Measurements from ENCODE around the gene AEBP2.

The AEBP2 gene

DNA sequence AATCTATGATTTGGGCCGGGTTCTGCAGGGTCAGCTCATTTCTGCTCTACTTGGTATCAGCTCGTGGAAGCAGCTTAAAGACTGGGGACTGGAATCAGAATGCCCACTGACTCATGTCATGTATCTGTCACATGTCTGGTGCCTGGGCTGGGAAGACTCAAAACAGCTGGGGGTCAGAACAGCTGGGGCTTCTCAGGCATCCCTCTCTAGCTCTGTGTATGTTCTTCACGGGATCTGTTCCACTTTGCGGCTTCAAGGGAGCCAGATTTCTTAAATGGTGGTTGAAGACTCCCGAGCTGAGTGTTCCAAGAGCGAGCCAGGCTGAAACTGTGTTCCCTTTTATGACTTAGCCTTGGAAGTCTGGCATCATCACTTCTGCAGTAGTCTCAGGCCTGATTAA lies 11.9 kb downstream of the AEBP2 start:
- H3K4me3 ChIP-seq (ENCODE audit: insufficient read depth, low read depth, low read length, poor library complexity, severe bottlenecking), result no peak overlapping the region
- H3K27ac ChIP-seq (ENCODE audit: insufficient read depth, low read length, poor library complexity, severe bottlenecking), result no peak overlapping the region
- H3K9me3 ChIP-seq (ENCODE audit: control insufficient read depth, low read length), result no peaks in the 10 kb centered on the region
- peaks cover 8% of the 10 kb centered on the region for H3K4me1 ChIP-seq (ENCODE audit: control insufficient read depth, insufficient read depth, low read length, poor library complexity, severe bottlenecking)
- DNase-seq, result no peak
- no peaks in the 10 kb centered on the region for H3K27me3 ChIP-seq (replicated peaks; ENCODE audit: control insufficient read depth, insufficient read depth, low read length, poor library complexity, severe bottlenecking)
- peaks cover 3% of the 10 kb centered on the region for H3K36me3 ChIP-seq (ENCODE audit: control insufficient read depth, insufficient read depth, low read length)

- H3K36me3 ChIP-seq (ENCODE audit: control insufficient read depth, insufficient read depth, low read length), result peaks cover 7% of the 10 kb centered on the region
- H3K4me3 ChIP-seq (ENCODE audit: insufficient read depth, low read depth, low read length, poor library complexity, severe bottlenecking), result no peak overlapping the region
- no peak overlapping the region for H3K27ac ChIP-seq (ENCODE audit: insufficient read depth, low read length, poor library complexity, severe bottlenecking)
- peaks cover 8% of the 10 kb centered on the region for H3K4me1 ChIP-seq (ENCODE audit: control insufficient read depth, insufficient read depth, low read length, poor library complexity, severe bottlenecking)
- H3K27me3 ChIP-seq (replicated peaks; ENCODE audit: control insufficient read depth, insufficient read depth, low read length, poor library complexity, severe bottlenecking), result no peaks in the 10 kb centered on the region
- H3K9me3 ChIP-seq (ENCODE audit: control insufficient read depth, low read length), result no peaks in the 10 kb centered on the region
- DNase-seq, result no peak
Observed at GRCh38 chr12:19453961-19454360, 14.7 kb downstream of the AEBP2 start.

GRCh38 chr12:19454837-19455236 lies 15.5 kb downstream of the AEBP2 start:
- H3K4me3 ChIP-seq (ENCODE audit: insufficient read depth, low read depth, low read length, poor library complexity, severe bottlenecking), result no peak overlapping the region
- peaks cover 7% of the 10 kb centered on the region for H3K36me3 ChIP-seq (ENCODE audit: control insufficient read depth, insufficient read depth, low read length)
- H3K4me1 ChIP-seq (ENCODE audit: control insufficient read depth, insufficient read depth, low read length, poor library complexity, severe bottlenecking), result peaks cover 8% of the 10 kb centered on the region
- H3K27me3 ChIP-seq (replicated peaks; ENCODE audit: control insufficient read depth, insufficient read depth, low read length, poor library complexity, severe bottlenecking), result no peaks in the 10 kb centered on the region
- H3K9me3 ChIP-seq (ENCODE audit: control insufficient read depth, low read length), result no peaks in the 10 kb centered on the region
- H3K27ac ChIP-seq (ENCODE audit: insufficient read depth, low read length, poor library complexity, severe bottlenecking), result no peak overlapping the region
- DNase-seq, result no peak

DNA sequence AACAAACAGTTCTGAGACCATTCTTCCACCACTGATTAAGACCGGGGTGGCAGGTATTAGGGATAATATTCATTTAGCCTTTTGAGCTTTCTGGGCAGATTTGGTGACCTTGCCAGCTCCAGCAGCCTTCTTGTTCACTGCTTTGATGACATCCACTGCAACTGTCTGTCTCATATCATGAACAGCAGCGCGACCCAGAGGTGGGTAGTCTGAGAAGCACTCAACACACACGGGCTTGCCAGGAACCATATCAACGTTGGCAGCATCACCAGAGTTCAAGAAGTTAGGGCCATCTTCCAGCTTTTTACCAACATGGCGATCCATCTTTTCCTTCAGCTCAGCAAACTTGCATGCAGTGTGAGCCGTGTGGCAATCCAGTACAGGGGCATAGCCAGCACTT lies 16.9 kb downstream of the AEBP2 start:
- Histone ChIP-seq H3K27me3 (replicated peaks; ENCODE audit: control insufficient read depth, insufficient read depth, low read length, poor library complexity, severe bottlenecking) (no peaks in the 10 kb centered on the region), H3K4me1 (ENCODE audit: control insufficient read depth, insufficient read depth, low read length, poor library complexity, severe bottlenecking) (peaks cover 7% of the 10 kb centered on the region), H3K4me3 (ENCODE audit: insufficient read depth, low read depth, low read length, poor library complexity, severe bottlenecking) (no peak overlapping the region), H3K36me3 (ENCODE audit: control insufficient read depth, insufficient read depth, low read length) (peaks cover 7% of the 10 kb centered on the region), H3K27ac (ENCODE audit: insufficient read depth, low read length, poor library complexity, severe bottlenecking) (no peak overlapping the region), H3K9me3 (ENCODE audit: control insufficient read depth, low read length) (no peaks in the 10 kb centered on the region)
- no peak for DNase-seq

- Histone ChIP-seq H3K27ac (ENCODE audit: insufficient read depth, low read length, poor library complexity, severe bottlenecking) (no peak overlapping the region), H3K36me3 (ENCODE audit: control insufficient read depth, insufficient read depth, low read length) (peaks cover 7% of the 10 kb centered on the region), H3K4me3 (ENCODE audit: insufficient read depth, low read depth, low read length, poor library complexity, severe bottlenecking) (no peak overlapping the region), H3K9me3 (ENCODE audit: control insufficient read depth, low read length) (no peaks in the 10 kb centered on the region), H3K4me1 (ENCODE audit: control insufficient read depth, insufficient read depth, low read length, poor library complexity, severe bottlenecking) (peaks cover 5% of the 10 kb centered on the region), H3K27me3 (replicated peaks; ENCODE audit: control insufficient read depth, insufficient read depth, low read length, poor library complexity, severe bottlenecking) (no peaks in the 10 kb centered on the region)
- DNase-seq, result no peak
Observed at GRCh38 chr12:19457561-19457960, 18.3 kb downstream of the AEBP2 start.

- H3K27me3 ChIP-seq (replicated peaks; ENCODE audit: control insufficient read depth, insufficient read depth, low read length, poor library complexity, severe bottlenecking), result no peaks in the 10 kb centered on the region
- no peak overlapping the region for H3K4me3 ChIP-seq (ENCODE audit: insufficient read depth, low read depth, low read length, poor library complexity, severe bottlenecking)
- no peaks in the 10 kb centered on the region for H3K9me3 ChIP-seq (ENCODE audit: control insufficient read depth, low read length)
- H3K36me3 ChIP-seq (ENCODE audit: control insufficient read depth, insufficient read depth, low read length), result peaks cover 12% of the 10 kb centered on the region
- no peak for DNase-seq
- H3K27ac ChIP-seq (ENCODE audit: insufficient read depth, low read length, poor library complexity, severe bottlenecking), result no peak overlapping the region
- H3K4me1 ChIP-seq (ENCODE audit: control insufficient read depth, insufficient read depth, low read length, poor library complexity, severe bottlenecking), result peaks cover 5% of the 10 kb centered on the region
Observed at GRCh38 chr12:19458733-19459132, 19.4 kb downstream of the AEBP2 start.

- no peaks in the 10 kb centered on the region for H3K4me1 ChIP-seq (ENCODE audit: control insufficient read depth, insufficient read depth, low read length, poor library complexity, severe bottlenecking)
- H3K36me3 ChIP-seq (ENCODE audit: control insufficient read depth, insufficient read depth, low read length), result peaks cover 18% of the 10 kb centered on the region
- H3K27me3 ChIP-seq (replicated peaks; ENCODE audit: control insufficient read depth, insufficient read depth, low read length, poor library complexity, severe bottlenecking), result no peaks in the 10 kb centered on the region
- H3K27ac ChIP-seq (ENCODE audit: insufficient read depth, low read length, poor library complexity, severe bottlenecking), result no peak overlapping the region
- no peaks in the 10 kb centered on the region for H3K9me3 ChIP-seq (ENCODE audit: control insufficient read depth, low read length)
- no peak for DNase-seq
- H3K4me3 ChIP-seq (ENCODE audit: insufficient read depth, low read depth, low read length, poor library complexity, severe bottlenecking), result no peak overlapping the region
Observed at GRCh38 chr12:19461999-19462398, 22.7 kb downstream of the AEBP2 start.

DNA sequence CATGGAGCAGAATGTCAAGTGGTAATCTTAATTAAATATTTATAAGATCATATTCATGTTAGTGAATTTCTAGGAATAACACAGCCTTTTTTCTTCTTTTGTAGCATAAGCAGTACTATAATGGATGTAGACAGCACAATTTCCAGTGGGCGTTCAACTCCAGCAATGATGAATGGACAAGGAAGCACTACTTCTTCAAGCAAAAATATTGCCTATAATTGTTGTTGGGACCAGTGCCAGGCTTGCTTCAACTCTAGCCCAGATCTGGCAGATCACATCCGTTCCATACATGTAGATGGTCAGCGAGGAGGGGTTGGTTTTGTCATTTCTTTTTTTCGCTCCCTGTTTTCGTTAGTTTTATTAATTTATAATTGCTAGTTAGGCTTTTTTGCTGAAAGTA lies 23.1 kb downstream of the AEBP2 start:
- no peak overlapping the region for H3K27ac ChIP-seq (ENCODE audit: insufficient read depth, low read length, poor library complexity, severe bottlenecking)
- no peaks in the 10 kb centered on the region for H3K9me3 ChIP-seq (ENCODE audit: control insufficient read depth, low read length)
- no peak for DNase-seq
- no peaks in the 10 kb centered on the region for H3K4me1 ChIP-seq (ENCODE audit: control insufficient read depth, insufficient read depth, low read length, poor library complexity, severe bottlenecking)
- peaks cover 18% of the 10 kb centered on the region for H3K36me3 ChIP-seq (ENCODE audit: control insufficient read depth, insufficient read depth, low read length)
- no peak overlapping the region for H3K4me3 ChIP-seq (ENCODE audit: insufficient read depth, low read depth, low read length, poor library complexity, severe bottlenecking)
- H3K27me3 ChIP-seq (replicated peaks; ENCODE audit: control insufficient read depth, insufficient read depth, low read length, poor library complexity, severe bottlenecking), result no peaks in the 10 kb centered on the region

- Histone ChIP-seq H3K27ac (ENCODE audit: insufficient read depth, low read length, poor library complexity, severe bottlenecking) (no peak overlapping the region), H3K4me1 (ENCODE audit: control insufficient read depth, insufficient read depth, low read length, poor library complexity, severe bottlenecking) (no peaks in the 10 kb centered on the region), H3K9me3 (ENCODE audit: control insufficient read depth, low read length) (no peaks in the 10 kb centered on the region), H3K36me3 (ENCODE audit: control insufficient read depth, insufficient read depth, low read length) (peaks cover 21% of the 10 kb centered on the region), H3K27me3 (replicated peaks; ENCODE audit: control insufficient read depth, insufficient read depth, low read length, poor library complexity, severe bottlenecking) (no peaks in the 10 kb centered on the region), H3K4me3 (ENCODE audit: insufficient read depth, low read depth, low read length, poor library complexity, severe bottlenecking) (no peak overlapping the region)
- no peak for DNase-seq
Observed at GRCh38 chr12:19464192-19464580, 24.9 kb downstream of the AEBP2 start.

DNA sequence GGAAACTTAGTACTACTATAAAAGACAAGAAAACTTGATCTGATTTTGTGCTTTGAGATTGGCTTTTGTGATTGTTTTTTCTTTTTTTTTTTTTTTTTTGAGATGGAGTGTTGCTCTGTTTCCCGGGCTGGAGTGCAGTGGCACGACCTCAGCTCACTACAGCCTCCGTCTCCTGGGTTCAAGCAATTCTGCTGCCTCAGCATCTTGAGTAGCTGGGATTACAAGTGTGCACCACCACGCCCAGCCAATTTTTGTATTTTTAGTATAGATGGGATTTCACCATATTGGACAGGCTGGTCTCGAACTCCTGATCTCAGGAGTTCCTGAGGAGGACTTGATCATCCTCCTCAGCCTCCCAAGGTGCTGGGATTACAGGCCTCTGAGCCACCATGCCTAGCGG lies 26.4 kb downstream of the AEBP2 start:
- Histone ChIP-seq H3K27ac (ENCODE audit: insufficient read depth, low read length, poor library complexity, severe bottlenecking) (no peak overlapping the region), H3K36me3 (ENCODE audit: control insufficient read depth, insufficient read depth, low read length) (peaks cover 26% of the 10 kb centered on the region), H3K4me1 (ENCODE audit: control insufficient read depth, insufficient read depth, low read length, poor library complexity, severe bottlenecking) (peaks cover 2% of the 10 kb centered on the region), H3K9me3 (ENCODE audit: control insufficient read depth, low read length) (no peaks in the 10 kb centered on the region), H3K4me3 (ENCODE audit: insufficient read depth, low read depth, low read length, poor library complexity, severe bottlenecking) (no peak overlapping the region), H3K27me3 (replicated peaks; ENCODE audit: control insufficient read depth, insufficient read depth, low read length, poor library complexity, severe bottlenecking) (no peaks in the 10 kb centered on the region)
- DNase-seq, result no peak

GRCh38 chr12:19474147-19474546 lies 34.9 kb downstream of the AEBP2 start:
- no peak for DNase-seq
- no peak overlapping the region for H3K4me3 ChIP-seq (ENCODE audit: insufficient read depth, low read depth, low read length, poor library complexity, severe bottlenecking)
- H3K4me1 ChIP-seq (ENCODE audit: control insufficient read depth, insufficient read depth, low read length, poor library complexity, severe bottlenecking), result peaks cover 2% of the 10 kb centered on the region
- no peaks in the 10 kb centered on the region for H3K9me3 ChIP-seq (ENCODE audit: control insufficient read depth, low read length)
- peaks cover 22% of the 10 kb centered on the region for H3K36me3 ChIP-seq (ENCODE audit: control insufficient read depth, insufficient read depth, low read length)
- H3K27ac ChIP-seq (ENCODE audit: insufficient read depth, low read length, poor library complexity, severe bottlenecking), result no peak overlapping the region
- H3K27me3 ChIP-seq (replicated peaks; ENCODE audit: control insufficient read depth, insufficient read depth, low read length, poor library complexity, severe bottlenecking), result no peaks in the 10 kb centered on the region

Data from effector memory CD4-positive, alpha-beta T cell (primary cell).